HL-60 (cell line): Measurements from ENCODE around the gene OR51F2.
"Not testable (repeated sequence)": the region's sequence is repeated elsewhere in the genome, so short reads cannot be mapped to it uniquely, and the experiment has no call there.

ENCODE experiments used
- DNase-seq, 2 experiments: peaks; one replicate each; pipeline ENCODE4 v3.0.0-alpha.2; 2010 to 2020; ENCODE audit warnings: low read depth in 1 of 2, low spot score in 1 of 2
- H3K27ac ChIP-seq: fragments of 250-450 bp; sonication (Bioruptor Pico); replicated peaks from 2 replicates; pipeline ENCODE4 v1.5.1; 2020; ENCODE audit warnings: mild to moderate bottlenecking, moderate library complexity
- H3K27me3 ChIP-seq: fragments of 250-450 bp; sonication (Bioruptor Pico); 2 replicates; pipeline ENCODE4 v1.5.1; 2021; ENCODE audit warnings: mild to moderate bottlenecking, moderate library complexity; ENCODE audit not compliant: insufficient read depth, poor library complexity, severe bottlenecking
- H3K4me3 ChIP-seq: replicated peaks from 2 replicates; pipeline ENCODE4 v1.5.1; 2011; ENCODE audit warnings: mild to moderate bottlenecking, control low read depth, low read length; ENCODE audit not compliant: insufficient read depth
- GABPA ChIP-seq: IDR thresholded peaks from 2 replicates; pipeline ENCODE4 v1.6.1; 2012; ENCODE audit warnings: low read depth
- POLR2AphosphoS5 ChIP-seq: IDR thresholded peaks from 2 replicates; pipeline ENCODE4 v1.6.1; 2012; ENCODE audit warnings: low read depth
- REST ChIP-seq: IDR thresholded peaks from 2 replicates; pipeline ENCODE4 v1.6.1; 2012; ENCODE audit warnings: low read depth; ENCODE audit not compliant: insufficient replicate concordance
- SPI1 ChIP-seq: IDR thresholded peaks from 2 replicates; pipeline ENCODE4 v1.6.1; 2012; ENCODE audit warnings: low read depth, mild to moderate bottlenecking, borderline replicate concordance
- TF ChIP-seq, protein P1 (sequence below): IDR thresholded peaks from one replicate; pipeline ENCODE4 v1.5.1; 2011; ENCODE audit warnings: low read length, control low read depth, inconsistent platforms; ENCODE audit not compliant: insufficient read depth

OR51F2 gene

DNA sequence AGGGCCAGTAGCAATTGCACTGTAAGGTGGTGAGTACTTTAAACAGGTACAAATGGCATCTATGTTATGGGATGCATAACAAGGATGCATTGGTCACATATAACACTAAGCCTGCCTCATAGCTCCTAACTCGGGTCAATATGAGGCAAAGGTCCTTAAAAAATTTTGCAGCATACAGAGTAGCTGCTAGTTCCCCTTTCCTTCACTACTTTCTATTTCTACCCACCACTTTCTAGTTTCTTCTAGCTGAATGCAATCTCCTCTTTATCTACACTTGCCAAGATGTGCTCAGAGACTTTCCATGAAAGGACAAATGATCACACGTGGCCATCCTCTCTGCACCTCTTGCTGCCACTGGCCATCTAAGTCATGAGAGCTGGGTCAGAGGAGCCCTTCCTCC lies 9.8 kb downstream of the OR51F2 start:
- no peak for TF ChIP-seq POLR2AphosphoS5
- TF ChIP-seq SPI1 = no peak
- TF ChIP-seq, protein P1, sequence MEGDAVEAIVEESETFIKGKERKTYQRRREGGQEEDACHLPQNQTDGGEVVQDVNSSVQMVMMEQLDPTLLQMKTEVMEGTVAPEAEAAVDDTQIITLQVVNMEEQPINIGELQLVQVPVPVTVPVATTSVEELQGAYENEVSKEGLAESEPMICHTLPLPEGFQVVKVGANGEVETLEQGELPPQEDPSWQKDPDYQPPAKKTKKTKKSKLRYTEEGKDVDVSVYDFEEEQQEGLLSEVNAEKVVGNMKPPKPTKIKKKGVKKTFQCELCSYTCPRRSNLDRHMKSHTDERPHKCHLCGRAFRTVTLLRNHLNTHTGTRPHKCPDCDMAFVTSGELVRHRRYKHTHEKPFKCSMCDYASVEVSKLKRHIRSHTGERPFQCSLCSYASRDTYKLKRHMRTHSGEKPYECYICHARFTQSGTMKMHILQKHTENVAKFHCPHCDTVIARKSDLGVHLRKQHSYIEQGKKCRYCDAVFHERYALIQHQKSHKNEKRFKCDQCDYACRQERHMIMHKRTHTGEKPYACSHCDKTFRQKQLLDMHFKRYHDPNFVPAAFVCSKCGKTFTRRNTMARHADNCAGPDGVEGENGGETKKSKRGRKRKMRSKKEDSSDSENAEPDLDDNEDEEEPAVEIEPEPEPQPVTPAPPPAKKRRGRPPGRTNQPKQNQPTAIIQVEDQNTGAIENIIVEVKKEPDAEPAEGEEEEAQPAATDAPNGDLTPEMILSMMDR = no peak
- no peak for TF ChIP-seq REST
- no peak for TF ChIP-seq GABPA
- DNase-seq = no peak
- Histone ChIP-seq H3K27ac (no peak overlapping the region), H3K27me3 (no peaks in the 10 kb centered on the region), H3K4me3 (no peak overlapping the region)

DNA sequence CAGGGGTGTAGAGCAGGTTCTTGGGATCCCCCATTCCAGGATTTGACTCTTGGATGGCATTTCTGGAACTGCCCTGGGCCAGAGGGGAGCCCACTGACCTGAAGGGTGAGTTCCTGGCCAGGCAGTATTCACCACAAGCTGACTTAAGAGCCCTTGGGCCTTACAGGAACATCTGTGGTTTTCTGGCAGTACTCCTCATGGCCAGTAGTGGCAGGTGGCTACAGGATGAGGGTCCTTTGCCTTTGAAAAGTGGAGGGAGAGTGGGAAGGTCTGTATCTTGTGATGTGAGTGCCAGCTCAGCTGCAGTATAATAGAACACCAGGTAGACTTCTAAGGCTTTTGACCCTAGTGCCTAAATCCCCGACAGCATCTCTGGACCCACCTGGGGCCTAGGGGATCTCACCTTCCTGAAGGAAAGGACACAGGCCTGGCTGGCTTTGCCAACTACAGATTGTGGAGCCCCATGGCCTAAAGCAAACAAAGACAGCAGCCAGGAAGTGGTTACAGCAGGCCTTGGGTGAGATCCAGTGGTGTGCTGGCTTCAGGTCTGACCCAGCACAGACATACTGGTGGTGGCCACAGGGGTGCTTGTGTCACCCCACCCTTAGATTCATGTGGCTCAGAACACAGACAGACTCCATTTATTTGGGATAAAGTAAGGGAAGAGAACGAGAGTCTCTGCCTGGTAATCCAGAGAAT lies 18.9 kb downstream of the OR51F2 start:
- no peak for TF ChIP-seq REST
- TF ChIP-seq GABPA = no peak
- no peak for TF ChIP-seq SPI1
- no peak for TF ChIP-seq POLR2AphosphoS5
- TF ChIP-seq, protein P1 = no peak
- Histone ChIP-seq H3K27me3 (no peaks in the 10 kb centered on the region), H3K4me3 (no peak overlapping the region), H3K27ac (no peak overlapping the region)
- no peak for DNase-seq

DNA sequence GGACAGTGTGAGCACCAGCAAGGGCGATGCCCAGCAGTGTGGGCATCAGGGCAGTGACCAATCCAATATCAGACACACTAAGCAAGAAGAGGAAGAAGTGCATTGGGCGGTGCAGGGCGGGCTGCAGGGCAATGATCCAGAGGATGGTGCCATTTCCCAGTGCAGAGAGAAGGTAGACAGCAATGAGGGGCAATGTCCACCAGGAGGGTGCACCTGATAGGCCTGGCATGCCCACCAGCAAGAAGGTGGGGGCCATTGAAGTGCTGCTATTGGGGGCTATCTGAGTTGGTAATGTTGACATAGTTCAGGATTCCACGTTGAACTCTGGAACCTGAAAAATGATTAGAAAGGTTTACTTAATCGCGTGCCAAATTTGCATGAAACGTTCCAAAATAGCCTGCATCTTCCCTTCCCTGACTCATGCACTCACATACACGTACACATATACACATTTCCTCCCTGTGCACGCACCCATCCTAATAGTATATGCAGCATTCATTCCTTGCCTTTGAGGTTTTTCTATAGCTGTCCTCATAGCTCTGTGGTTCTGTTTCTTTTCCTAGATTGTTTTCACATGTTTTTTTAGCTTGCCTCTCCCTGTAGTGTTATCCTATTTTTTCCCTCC lies 27.9 kb downstream of the OR51F2 start, which contains the start of gene OR51S1:
OR51S1 (minus strand) TSS at position 301 of the 625 bp plus-strand sequence; CDS start at position 301, 0 bp downstream.
- no peak for DNase-seq
- no peak within 1 kb of the TSS for H3K4me3 ChIP-seq
- no peak for TF ChIP-seq GABPA
- no peak for TF ChIP-seq POLR2AphosphoS5
- no peaks in the 10 kb centered on the region for H3K27me3 ChIP-seq
- no peak within 1 kb of the TSS for H3K27ac ChIP-seq

- TF ChIP-seq GABPA = no peak
- no peak for TF ChIP-seq POLR2AphosphoS5
- TF ChIP-seq, protein P1 = no peak
- TF ChIP-seq SPI1 = no peak
- TF ChIP-seq REST = no peak
- Histone ChIP-seq H3K27me3 (no peaks in the 10 kb centered on the region), H3K27ac (no peak overlapping the region), H3K4me3 (no peak overlapping the region)
- DNase-seq = no peak
These were observed 29.9 kb downstream of the OR51F2 start for GRCh38 chr11:4851033-4851432.

DNA sequence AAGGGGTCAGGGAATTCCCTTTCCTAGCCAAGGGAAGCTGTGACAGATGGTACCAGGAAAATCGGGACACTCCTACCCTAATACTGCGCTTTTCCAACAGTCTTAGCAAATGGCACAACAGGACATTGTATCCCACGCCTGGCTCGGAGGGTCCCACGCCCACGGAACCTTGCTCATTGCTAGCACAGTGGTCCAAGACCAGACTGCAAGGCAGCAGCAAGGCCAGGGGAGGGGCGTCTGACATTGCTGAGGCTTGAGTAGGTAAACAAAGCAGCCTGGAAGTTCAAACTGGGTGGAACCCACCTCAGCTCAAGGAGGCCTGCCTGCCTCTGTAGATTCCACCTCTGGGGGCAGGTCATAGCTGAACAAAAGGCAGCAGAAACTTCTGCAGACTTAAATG lies 33.2 kb downstream of the OR51F2 start:
- H3K27me3 ChIP-seq, DNase-seq, H3K27ac ChIP-seq, H3K4me3 ChIP-seq: not testable (repeated sequence)
